ENCODE data around the gene PTPRN2.
"Not testable (repeated sequence)": the region's sequence is repeated elsewhere in the genome, so short reads cannot be mapped to it uniquely, and the experiment has no call there.

The PTPRN2 gene

GRCh38 chr7:157700231-157701005 lies 887.2 kb downstream of the PTPRN2 start:
- no peak for DNase-seq (ENCODE audit: low read depth in 1 of 2, low spot score in 1 of 2)

- DNase-seq (ENCODE audit: low read depth in 1 of 2, low spot score in 1 of 2), result no peak
These were observed 888.1 kb downstream of the PTPRN2 start for GRCh38 chr7:157699357-157700013.

GRCh38 chr7:157697287-157697686 lies 890.3 kb downstream of the PTPRN2 start:
- not testable (repeated sequence) for DNase-seq (ENCODE audit: low read depth in 1 of 2, low spot score in 1 of 2)

- DNase-seq (ENCODE audit: low read depth in 1 of 2, low spot score in 1 of 2), result not testable (repeated sequence)
These were observed 892.0 kb downstream of the PTPRN2 start for GRCh38 chr7:157695609-157696008.

- no peak for DNase-seq (ENCODE audit: low read depth in 1 of 2, low spot score in 1 of 2)
These were observed 893.3 kb downstream of the PTPRN2 start for GRCh38 chr7:157694376-157694665.

GRCh38 chr7:157693521-157694375 lies 893.9 kb downstream of the PTPRN2 start:
- no peak for DNase-seq (ENCODE audit: low read depth in 1 of 2, low spot score in 1 of 2)

- DNase-seq (ENCODE audit: low read depth in 1 of 2, low spot score in 1 of 2), result no peak
These were observed 894.5 kb downstream of the PTPRN2 start for GRCh38 chr7:157693071-157693520.

- DNase-seq (ENCODE audit: low read depth in 1 of 2, low spot score in 1 of 2), result no peak
These were observed 895.1 kb downstream of the PTPRN2 start for GRCh38 chr7:157692460-157693011.

- DNase-seq (ENCODE audit: low read depth in 1 of 2, low spot score in 1 of 2), result no peak
These were observed 895.8 kb downstream of the PTPRN2 start for GRCh38 chr7:157691586-157692459.

- DNase-seq (ENCODE audit: low read depth in 1 of 2, low spot score in 1 of 2), result no peak
These were observed 896.6 kb downstream of the PTPRN2 start for GRCh38 chr7:157690833-157691585.

- no peak for DNase-seq (ENCODE audit: low read depth in 1 of 2, low spot score in 1 of 2)
These were observed 897.4 kb downstream of the PTPRN2 start for GRCh38 chr7:157690058-157690832.

GRCh38 chr7:157689269-157690057 lies 898.2 kb downstream of the PTPRN2 start:
- no peak for DNase-seq (ENCODE audit: low read depth in 1 of 2, low spot score in 1 of 2)

GRCh38 chr7:157688533-157689268 lies 898.9 kb downstream of the PTPRN2 start:
- no peak for DNase-seq (ENCODE audit: low read depth in 1 of 2, low spot score in 1 of 2)

GRCh38 chr7:157687845-157688532 lies 899.6 kb downstream of the PTPRN2 start:
- no peak for DNase-seq (ENCODE audit: low read depth in 1 of 2, low spot score in 1 of 2)

GRCh38 chr7:157687158-157687557 lies 900.5 kb downstream of the PTPRN2 start:
- no peak for DNase-seq (ENCODE audit: low read depth in 1 of 2, low spot score in 1 of 2)

- no peak for DNase-seq (ENCODE audit: low read depth in 1 of 2, low spot score in 1 of 2)
These were observed 901.2 kb downstream of the PTPRN2 start for GRCh38 chr7:157686285-157686894.
